WTC11 (cell line): Measurements from ENCODE around the gene RNF38. TPM values are rescaled to one million over a fixed set of nuclear protein-coding genes. Genes with fewer than 3 reads are reported as not detected.

Experiments
- ATAC-seq: fragments of 200-7000 bp; cut with Tn5 transposase; 2 replicates; pipeline ENCODE4 v1.10.0; 2021; ENCODE audit warnings: mild to moderate bottlenecking, moderate library complexity
- CTCF ChIA-PET: fragments of 300-600 bp; sonication (Branson Sonifier 250); formaldehyde crosslinking; loops from one replicate; lab custom pipeline; 2021; ENCODE audit warnings: antibody characterized with exemption; lab: Charles Lee
- POLR2A ChIA-PET: fragments of 350-600 bp; sonication (Branson Sonifier 250); formaldehyde crosslinking; loops from one replicate; lab custom pipeline; 2021; ENCODE audit warnings: antibody characterized with exemption; lab: Charles Lee
- DNase-seq: peaks from one replicate; pipeline ENCODE4 v3.0.0; 2021; ENCODE audit warnings: low spot score
- H3K27ac Mint-ChIP-seq: 2 replicates; pipeline ENCODE4 v1.8.0; 2021; ENCODE audit warnings: mixed read lengths
- H3K27me3 Mint-ChIP-seq: 2 replicates; pipeline ENCODE4 v1.8.0; 2021; ENCODE audit warnings: low read depth, mild to moderate bottlenecking, moderate library complexity, mixed read lengths
- H3K36me3 Mint-ChIP-seq: 2 replicates; pipeline ENCODE4 v1.8.0; 2021; ENCODE audit warnings: mixed read lengths
- H3K4me1 Mint-ChIP-seq: 2 replicates; pipeline ENCODE4 v1.8.0; 2022; ENCODE audit warnings: mixed read lengths
- H3K4me3 Mint-ChIP-seq: 2 replicates; pipeline ENCODE4 v1.8.0; 2021; ENCODE audit warnings: mild to moderate bottlenecking, moderate library complexity, mixed read lengths
- H3K9me3 Mint-ChIP-seq: 2 replicates; pipeline ENCODE4 v1.8.0; 2021; ENCODE audit warnings: mixed read lengths
- EMX1 ChIP-seq: fragments of 250-450 bp; sonication (Bioruptor Pico); IDR thresholded peaks from 2 replicates; pipeline ENCODE4 v1.8.0; 2021; ENCODE audit warnings: mild to moderate bottlenecking
- ESRRA ChIP-seq: sonication (generic); formaldehyde crosslinking; IDR thresholded peaks from 2 replicates; pipeline ENCODE4 v1.8.1; 2022; ENCODE audit warnings: mild to moderate bottlenecking, missing genetic modification reagents, borderline replicate concordance
- FOXJ3 ChIP-seq: sonication (generic); formaldehyde crosslinking; IDR thresholded peaks from 2 replicates; pipeline ENCODE4 v1.9.0; 2021; ENCODE audit warnings: missing genetic modification reagents, mild to moderate bottlenecking, borderline replicate concordance
- GTF2I ChIP-seq: fragments of 250-450 bp; sonication (Bioruptor Pico); conservative IDR thresholded peaks from 2 replicates; pipeline ENCODE4 v1.4.0; 2021; ENCODE audit warnings: mild to moderate bottlenecking
- NFE2L1 ChIP-seq: sonication (generic); formaldehyde crosslinking; IDR thresholded peaks from 2 replicates; pipeline ENCODE4 v1.8.1; 2023; ENCODE audit warnings: missing genetic modification reagents
- NR3C1 ChIP-seq: sonication (generic); formaldehyde crosslinking; conservative IDR thresholded peaks from 2 replicates; pipeline ENCODE4 v1.8.1; 2023; ENCODE audit warnings: low read depth, mild to moderate bottlenecking, missing genetic modification reagents
- SMAD3 ChIP-seq: sonication (generic); formaldehyde crosslinking; IDR thresholded peaks from 2 replicates; pipeline ENCODE4 v1.8.0; 2022; ENCODE audit warnings: missing genetic modification reagents, mild to moderate bottlenecking, borderline replicate concordance
- SOX15 ChIP-seq: fragments of 250-450 bp; sonication (Bioruptor Pico); IDR thresholded peaks from 2 replicates; pipeline ENCODE4 v1.9.0; 2021; ENCODE audit warnings: mild to moderate bottlenecking
- SP1 ChIP-seq: sonication (generic); formaldehyde crosslinking; conservative IDR thresholded peaks from 2 replicates; pipeline ENCODE4 v1.8.1; 2022; ENCODE audit warnings: missing genetic modification reagents
- ZNF121 ChIP-seq: sonication (generic); formaldehyde crosslinking; IDR thresholded peaks from 2 replicates; pipeline ENCODE4 v1.8.0; 2023; ENCODE audit warnings: missing genetic modification reagents
- ZNF317 ChIP-seq: sonication (generic); formaldehyde crosslinking; IDR thresholded peaks from 2 replicates; pipeline ENCODE4 v1.8.1; 2023; ENCODE audit warnings: low read depth, mild to moderate bottlenecking, moderate library complexity, missing genetic modification reagents, borderline replicate concordance
- ZNF416 ChIP-seq: fragments of 250-450 bp; sonication (Bioruptor Pico); IDR thresholded peaks from 2 replicates; pipeline ENCODE4 v1.9.0; 2021; ENCODE audit warnings: mild to moderate bottlenecking, inconsistent platforms
- total RNA-seq: library from RNA; stranded (reverse); gene quantifications from 3 replicates; pipeline ENCODE4 v1.2.3, GENCODE V29; 2021
- TF ChIP-seq, protein P1 (sequence below): sonication (generic); formaldehyde crosslinking; IDR thresholded peaks from 2 replicates; pipeline ENCODE4 v1.8.1; 2022; ENCODE audit warnings: missing genetic modification reagents, borderline replicate concordance
- TF ChIP-seq, protein P2 (sequence below): sonication (generic); formaldehyde crosslinking; IDR thresholded peaks from 2 replicates; pipeline ENCODE4 v1.8.1; 2022; ENCODE audit warnings: low read depth, missing genetic modification reagents, borderline replicate concordance
- TF ChIP-seq, protein P3 (sequence below): sonication (generic); formaldehyde crosslinking; conservative IDR thresholded peaks from 2 replicates; pipeline ENCODE4 v1.8.1; 2022; ENCODE audit warnings: mild to moderate bottlenecking, missing genetic modification reagents
- TF ChIP-seq, protein P4 (sequence below): fragments of 250-450 bp; sonication (Bioruptor Pico); IDR thresholded peaks from 2 replicates; pipeline ENCODE4 v1.9.0; 2021; ENCODE audit warnings: mild to moderate bottlenecking, borderline replicate concordance
- TF ChIP-seq, protein P5 (sequence below): fragments of 250-450 bp; sonication (Bioruptor Pico); IDR thresholded peaks from 2 replicates; pipeline ENCODE4 v1.9.0; 2021; ENCODE audit warnings: moderate library complexity, mild to moderate bottlenecking, inconsistent platforms, borderline replicate concordance
- TF ChIP-seq, protein P6 (sequence below): sonication (generic); formaldehyde crosslinking; IDR thresholded peaks from 2 replicates; pipeline ENCODE4 v1.8.1; 2022; ENCODE audit warnings: mild to moderate bottlenecking, moderate library complexity, missing genetic modification reagents
- TF ChIP-seq, protein P7 (sequence below): sonication (generic); formaldehyde crosslinking; IDR thresholded peaks from 2 replicates; pipeline ENCODE4 v1.8.0; 2022; ENCODE audit warnings: mild to moderate bottlenecking, missing genetic modification reagents

Gene RNF38
- total RNA-seq, 1 experiment from 2014 or later = 56.4 TPM

DNA sequence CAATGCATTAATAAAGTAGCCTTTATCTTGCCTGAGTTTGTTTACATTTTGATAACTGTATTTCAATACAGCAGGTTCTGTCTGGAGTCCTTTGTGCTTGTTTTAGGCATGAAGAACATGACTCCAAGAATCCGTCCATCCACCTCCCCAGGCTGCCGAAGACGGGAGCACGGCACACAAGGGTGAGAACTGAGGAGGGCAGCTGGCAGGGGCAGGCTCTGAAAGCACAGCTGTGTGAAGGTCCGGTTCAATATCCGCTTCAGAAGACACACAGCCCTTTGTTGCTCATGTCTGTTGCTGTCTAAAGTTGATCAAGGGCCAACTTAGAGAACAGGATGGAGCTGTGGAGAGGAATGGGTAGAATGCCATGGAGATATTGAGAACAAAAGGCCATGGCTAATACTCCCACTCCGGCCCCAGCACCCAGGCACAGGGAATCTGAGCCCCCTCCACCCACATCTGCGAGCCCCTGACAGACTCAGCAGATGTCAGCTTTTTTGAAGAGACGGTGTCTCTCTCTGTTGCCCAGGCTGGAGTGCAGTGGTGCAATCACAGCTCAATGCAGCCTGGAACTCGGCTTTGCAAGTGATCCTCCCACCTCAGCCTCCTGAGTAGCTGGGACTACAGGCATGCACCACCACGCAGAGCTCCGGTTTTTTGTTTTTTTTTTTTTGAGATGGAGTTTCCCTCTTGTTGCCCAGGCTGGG is 83.3 kb downstream of the RNF38 start:
- H3K27ac Mint-ChIP-seq = no peak overlapping the region

DNA sequence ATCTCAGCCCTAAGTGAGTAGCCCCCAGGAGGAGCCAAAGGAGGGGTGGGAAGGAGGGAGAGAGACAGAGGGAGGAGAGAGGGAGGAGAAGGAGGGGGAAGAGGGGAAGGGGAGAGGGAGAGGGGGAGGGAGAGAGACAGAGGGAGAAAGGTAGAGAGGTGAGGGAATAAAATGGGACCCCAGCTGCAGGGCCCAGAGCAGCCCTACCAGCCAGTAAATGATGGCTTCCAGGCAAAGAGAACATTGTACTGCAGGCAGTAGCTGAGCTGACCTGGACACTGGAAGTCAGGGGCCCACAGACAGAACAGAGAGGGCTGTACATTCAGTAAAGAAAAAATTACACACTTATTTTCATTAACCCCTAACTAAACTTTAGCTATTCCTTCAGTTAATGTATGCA is 84.0 kb downstream of the RNF38 start:
- Mint-ChIP-seq H3K27me3 (no peaks in the 10 kb centered on the region; the same call in 1 of the 2 replicates), H3K9me3 (no peaks in the 10 kb centered on the region), H3K4me3 (no peak overlapping the region), H3K36me3 (no peaks in the 10 kb centered on the region), H3K4me1 (peaks cover 35% of the 10 kb centered on the region), H3K27ac (0 out of 2 replicates have a peak overlapping the region, but pooled peaks have one; percentile 68)
- TF ChIP-seq, protein P1, sequence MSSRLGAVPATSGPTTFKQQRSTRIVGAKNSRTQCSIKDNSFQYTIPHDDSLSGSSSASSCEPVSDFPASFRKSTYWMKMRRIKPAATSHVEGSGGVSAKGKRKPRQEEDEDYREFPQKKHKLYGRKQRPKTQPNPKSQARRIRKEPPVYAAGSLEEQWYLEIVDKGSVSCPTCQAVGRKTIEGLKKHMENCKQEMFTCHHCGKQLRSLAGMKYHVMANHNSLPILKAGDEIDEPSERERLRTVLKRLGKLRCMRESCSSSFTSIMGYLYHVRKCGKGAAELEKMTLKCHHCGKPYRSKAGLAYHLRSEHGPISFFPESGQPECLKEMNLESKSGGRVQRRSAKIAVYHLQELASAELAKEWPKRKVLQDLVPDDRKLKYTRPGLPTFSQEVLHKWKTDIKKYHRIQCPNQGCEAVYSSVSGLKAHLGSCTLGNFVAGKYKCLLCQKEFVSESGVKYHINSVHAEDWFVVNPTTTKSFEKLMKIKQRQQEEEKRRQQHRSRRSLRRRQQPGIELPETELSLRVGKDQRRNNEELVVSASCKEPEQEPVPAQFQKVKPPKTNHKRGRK = no peak
- TF ChIP-seq SP1 (CRISPR knock-in tag) (no peak), ZNF121 (no peak), SMAD3 (CRISPR knock-in tag) (no peak), ZNF416 (no peak)
- TF ChIP-seq, protein P2, sequence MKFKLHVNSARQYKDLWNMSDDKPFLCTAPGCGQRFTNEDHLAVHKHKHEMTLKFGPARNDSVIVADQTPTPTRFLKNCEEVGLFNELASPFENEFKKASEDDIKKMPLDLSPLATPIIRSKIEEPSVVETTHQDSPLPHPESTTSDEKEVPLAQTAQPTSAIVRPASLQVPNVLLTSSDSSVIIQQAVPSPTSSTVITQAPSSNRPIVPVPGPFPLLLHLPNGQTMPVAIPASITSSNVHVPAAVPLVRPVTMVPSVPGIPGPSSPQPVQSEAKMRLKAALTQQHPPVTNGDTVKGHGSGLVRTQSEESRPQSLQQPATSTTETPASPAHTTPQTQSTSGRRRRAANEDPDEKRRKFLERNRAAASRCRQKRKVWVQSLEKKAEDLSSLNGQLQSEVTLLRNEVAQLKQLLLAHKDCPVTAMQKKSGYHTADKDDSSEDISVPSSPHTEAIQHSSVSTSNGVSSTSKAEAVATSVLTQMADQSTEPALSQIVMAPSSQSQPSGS (CRISPR knock-in tag) = no peak
- TF ChIP-seq, protein P3, sequence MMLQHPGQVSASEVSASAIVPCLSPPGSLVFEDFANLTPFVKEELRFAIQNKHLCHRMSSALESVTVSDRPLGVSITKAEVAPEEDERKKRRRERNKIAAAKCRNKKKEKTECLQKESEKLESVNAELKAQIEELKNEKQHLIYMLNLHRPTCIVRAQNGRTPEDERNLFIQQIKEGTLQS (CRISPR knock-in tag) = no peak
- TF ChIP-seq, protein P4, sequence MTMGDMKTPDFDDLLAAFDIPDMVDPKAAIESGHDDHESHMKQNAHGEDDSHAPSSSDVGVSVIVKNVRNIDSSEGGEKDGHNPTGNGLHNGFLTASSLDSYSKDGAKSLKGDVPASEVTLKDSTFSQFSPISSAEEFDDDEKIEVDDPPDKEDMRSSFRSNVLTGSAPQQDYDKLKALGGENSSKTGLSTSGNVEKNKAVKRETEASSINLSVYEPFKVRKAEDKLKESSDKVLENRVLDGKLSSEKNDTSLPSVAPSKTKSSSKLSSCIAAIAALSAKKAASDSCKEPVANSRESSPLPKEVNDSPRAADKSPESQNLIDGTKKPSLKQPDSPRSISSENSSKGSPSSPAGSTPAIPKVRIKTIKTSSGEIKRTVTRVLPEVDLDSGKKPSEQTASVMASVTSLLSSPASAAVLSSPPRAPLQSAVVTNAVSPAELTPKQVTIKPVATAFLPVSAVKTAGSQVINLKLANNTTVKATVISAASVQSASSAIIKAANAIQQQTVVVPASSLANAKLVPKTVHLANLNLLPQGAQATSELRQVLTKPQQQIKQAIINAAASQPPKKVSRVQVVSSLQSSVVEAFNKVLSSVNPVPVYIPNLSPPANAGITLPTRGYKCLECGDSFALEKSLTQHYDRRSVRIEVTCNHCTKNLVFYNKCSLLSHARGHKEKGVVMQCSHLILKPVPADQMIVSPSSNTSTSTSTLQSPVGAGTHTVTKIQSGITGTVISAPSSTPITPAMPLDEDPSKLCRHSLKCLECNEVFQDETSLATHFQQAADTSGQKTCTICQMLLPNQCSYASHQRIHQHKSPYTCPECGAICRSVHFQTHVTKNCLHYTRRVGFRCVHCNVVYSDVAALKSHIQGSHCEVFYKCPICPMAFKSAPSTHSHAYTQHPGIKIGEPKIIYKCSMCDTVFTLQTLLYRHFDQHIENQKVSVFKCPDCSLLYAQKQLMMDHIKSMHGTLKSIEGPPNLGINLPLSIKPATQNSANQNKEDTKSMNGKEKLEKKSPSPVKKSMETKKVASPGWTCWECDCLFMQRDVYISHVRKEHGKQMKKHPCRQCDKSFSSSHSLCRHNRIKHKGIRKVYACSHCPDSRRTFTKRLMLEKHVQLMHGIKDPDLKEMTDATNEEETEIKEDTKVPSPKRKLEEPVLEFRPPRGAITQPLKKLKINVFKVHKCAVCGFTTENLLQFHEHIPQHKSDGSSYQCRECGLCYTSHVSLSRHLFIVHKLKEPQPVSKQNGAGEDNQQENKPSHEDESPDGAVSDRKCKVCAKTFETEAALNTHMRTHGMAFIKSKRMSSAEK = no peak
- DNase-seq (no peak), ATAC-seq (0 out of 2 replicates have a peak, but pooled peaks have one; percentile 12)
- ChIA-PET CTCF (no interaction called here), POLR2A (no interaction called here)

More for the DNA sequence above, 83.3 kb downstream of the RNF38 start:
- DNase-seq = no peak
- ChIA-PET CTCF (no interaction called here), POLR2A (no interaction called here)
- H3K4me3 Mint-ChIP-seq = no peak overlapping the region
- peaks cover 35% of the 10 kb centered on the region for H3K4me1 Mint-ChIP-seq
- TF ChIP-seq EMX1 (CRISPR knock-in tag) (no peak), ZNF121 (0 out of 2 replicates have a peak, but pooled peaks have one; percentile 33)
- TF ChIP-seq, all 79 proteins: peak for 1
- Mint-ChIP-seq H3K9me3 (peaks cover 2% of the 10 kb centered on the region), H3K27me3 (no peaks in the 10 kb centered on the region; the same call in 1 of the 2 replicates), H3K36me3 (no peaks in the 10 kb centered on the region)
- ATAC-seq = no peak

DNA sequence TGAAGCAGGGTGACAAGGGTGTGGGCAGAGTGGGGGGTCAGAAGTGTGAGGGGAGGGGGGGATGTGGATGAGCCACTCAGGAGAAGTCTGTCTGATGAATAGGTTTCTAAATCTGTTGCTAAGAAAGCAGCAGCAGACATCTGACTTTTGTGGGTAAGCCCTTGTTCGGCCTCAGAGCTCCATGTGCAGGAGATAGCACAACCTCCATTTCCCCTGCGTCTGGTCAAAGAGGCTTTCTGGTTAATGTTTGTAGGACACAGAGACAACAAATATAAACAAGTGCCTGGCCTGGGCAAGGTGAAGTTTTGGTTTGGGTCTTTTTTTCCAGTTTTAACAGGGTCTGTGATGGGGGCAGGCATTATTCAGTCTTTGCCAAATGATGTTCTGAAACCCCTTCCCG is 84.8 kb downstream of the RNF38 start:
- ATAC-seq (no peak), DNase-seq (no peak)
- Mint-ChIP-seq H3K27me3 (no peaks in the 10 kb centered on the region; the same call in 1 of the 2 replicates), H3K36me3 (no peaks in the 10 kb centered on the region), H3K4me1 (peaks cover 35% of the 10 kb centered on the region), H3K9me3 (no peaks in the 10 kb centered on the region), H3K4me3 (no peak overlapping the region), H3K27ac (peak overlapping the region; percentile 68; the same call in 1 of the 2 replicates)
- POLR2A ChIA-PET = interaction anchor here (0.9 kb wide), 1 partner anchor 13 kb away, joined by 3 read pairs; no protein-coding TSS in a partner anchor
- CTCF ChIA-PET = interaction anchor here (1.0 to 2.4 kb wide), 2 partner anchors 13 to 17 kb away, joined by 3 to 16 read pairs; no protein-coding TSS in a partner anchor
- TF ChIP-seq ESRRA (CRISPR knock-in tag) (no peak), FOXJ3 (CRISPR knock-in tag) (no peak), NFE2L1 (no peak), NR3C1 (CRISPR knock-in tag) (no peak), ZNF317 (CRISPR knock-in tag) (no peak), ZNF416 (no peak), SOX15 (CRISPR knock-in tag) (no peak), GTF2I (no peak)
- TF ChIP-seq, protein P5, sequence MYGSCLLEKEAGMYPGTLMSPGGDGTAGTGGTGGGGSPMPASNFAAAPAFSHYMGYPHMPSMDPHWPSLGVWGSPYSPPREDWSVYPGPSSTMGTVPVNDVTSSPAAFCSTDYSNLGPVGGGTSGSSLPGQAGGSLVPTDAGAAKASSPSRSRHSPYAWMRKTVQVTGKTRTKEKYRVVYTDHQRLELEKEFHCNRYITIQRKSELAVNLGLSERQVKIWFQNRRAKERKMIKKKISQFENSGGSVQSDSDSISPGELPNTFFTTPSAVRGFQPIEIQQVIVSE = no peak
- TF ChIP-seq, protein P6, sequence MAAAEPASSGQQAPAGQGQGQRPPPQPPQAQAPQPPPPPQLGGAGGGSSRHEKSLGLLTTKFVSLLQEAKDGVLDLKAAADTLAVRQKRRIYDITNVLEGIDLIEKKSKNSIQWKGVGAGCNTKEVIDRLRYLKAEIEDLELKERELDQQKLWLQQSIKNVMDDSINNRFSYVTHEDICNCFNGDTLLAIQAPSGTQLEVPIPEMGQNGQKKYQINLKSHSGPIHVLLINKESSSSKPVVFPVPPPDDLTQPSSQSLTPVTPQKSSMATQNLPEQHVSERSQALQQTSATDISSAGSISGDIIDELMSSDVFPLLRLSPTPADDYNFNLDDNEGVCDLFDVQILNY (CRISPR knock-in tag) = no peak
- TF ChIP-seq, protein P7, sequence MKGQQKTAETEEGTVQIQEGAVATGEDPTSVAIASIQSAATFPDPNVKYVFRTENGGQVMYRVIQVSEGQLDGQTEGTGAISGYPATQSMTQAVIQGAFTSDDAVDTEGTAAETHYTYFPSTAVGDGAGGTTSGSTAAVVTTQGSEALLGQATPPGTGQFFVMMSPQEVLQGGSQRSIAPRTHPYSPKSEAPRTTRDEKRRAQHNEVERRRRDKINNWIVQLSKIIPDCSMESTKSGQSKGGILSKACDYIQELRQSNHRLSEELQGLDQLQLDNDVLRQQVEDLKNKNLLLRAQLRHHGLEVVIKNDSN (CRISPR knock-in tag) = no peak
- TF ChIP-seq, protein P2 (CRISPR knock-in tag) = no peak
